Liver (tissue), 9 donors: ENCODE measurements around the gene XYLB. TPM values are rescaled to one million over a fixed set of nuclear protein-coding genes. Genes with fewer than 3 reads are reported as not detected.

Source experiments
- DNase-seq: peaks from one replicate; pipeline ENCODE4 v3.0.0-alpha.2; 2017; ENCODE audit warnings: low spot score
- H3K27ac ChIP-seq, 2 donors: one replicate each; pipeline ENCODE4 v1.7.0; 2013; ENCODE audit warnings: inconsistent platforms in 2 of 2, low read length in 2 of 2, control low read depth in 1 of 2, low read depth in 1 of 2, mild to moderate bottlenecking in 1 of 2
- H3K27me3 ChIP-seq, 4 donors: one replicate each; pipeline versions ENCODE4 v1.6.1 to v1.7.0; 2013; ENCODE audit warnings: low read length in 3 of 4, inconsistent platforms in 1 of 4, mild to moderate bottlenecking in 1 of 4, moderate library complexity in 1 of 4; ENCODE audit not compliant: control insufficient read depth in 4 of 4, insufficient read depth in 4 of 4
- H3K36me3 ChIP-seq, 4 donors: one replicate each; pipeline versions ENCODE4 v1.6.1 to v1.7.0; 2013; ENCODE audit warnings: low read length in 3 of 4, mild to moderate bottlenecking in 3 of 4, low read depth in 1 of 4, moderate library complexity in 1 of 4; ENCODE audit not compliant: control insufficient read depth in 4 of 4, insufficient read depth in 3 of 4
- H3K4me1 ChIP-seq, 4 donors: one replicate each; pipeline versions ENCODE4 v1.6.1 to v1.7.0; 2013; ENCODE audit warnings: low read length in 3 of 4, mild to moderate bottlenecking in 3 of 4, moderate library complexity in 1 of 4; ENCODE audit not compliant: control insufficient read depth in 4 of 4, insufficient read depth in 4 of 4
- H3K4me3 ChIP-seq, 3 donors: one replicate each; pipeline versions ENCODE4 v1.6.1 to v1.7.0; 2013; ENCODE audit warnings: low read length in 3 of 3, control low read depth in 1 of 3, low read depth in 1 of 3, mild to moderate bottlenecking in 1 of 3
- H3K9ac ChIP-seq, 2 donors: one replicate each; pipeline ENCODE4 v1.7.0; 2013; ENCODE audit warnings: low read length in 2 of 2, mild to moderate bottlenecking in 2 of 2, moderate library complexity in 2 of 2, control low read depth in 1 of 2, low read depth in 1 of 2
- H3K9me3 ChIP-seq, 4 donors: one replicate each; pipeline versions ENCODE4 v1.6.1 to v1.7.0; 2013; ENCODE audit warnings: low read length in 3 of 4; ENCODE audit not compliant: control insufficient read depth in 4 of 4
- FOXA1 ChIP-seq: IDR thresholded peaks from 2 replicates; pipeline ENCODE4 v1.6.1; 2016; ENCODE audit warnings: antibody characterized with exemption
- FOXA2 ChIP-seq: IDR thresholded peaks from 2 replicates; pipeline ENCODE4 v1.6.1; 2016; ENCODE audit warnings: antibody characterized with exemption
- GABPA ChIP-seq, 2 donors: IDR thresholded peaks in 1 of 2; conservative IDR thresholded peaks in 1 of 2; 2 replicates each; pipeline ENCODE4 v1.6.1; 2016; ENCODE audit warnings: antibody characterized with exemption in 2 of 2, mild to moderate bottlenecking in 1 of 2, moderate library complexity in 1 of 2
- HNF4A ChIP-seq, 2 donors: conservative IDR thresholded peaks; 2 replicates each; pipeline ENCODE4 v1.6.1; 2016; ENCODE audit warnings: antibody characterized with exemption in 2 of 2, mild to moderate bottlenecking in 2 of 2
- HNF4G ChIP-seq: IDR thresholded peaks from 2 replicates; pipeline ENCODE4 v1.6.1; 2016; ENCODE audit warnings: antibody characterized with exemption
- JUND ChIP-seq, 2 donors: IDR thresholded peaks; 2 replicates each; pipeline ENCODE4 v1.6.1; 2016; ENCODE audit warnings: antibody characterized with exemption in 2 of 2
- NR2F2 ChIP-seq: IDR thresholded peaks from 2 replicates; pipeline ENCODE4 v1.6.1; 2016; ENCODE audit warnings: antibody characterized with exemption
- RAD21 ChIP-seq, 2 donors: IDR thresholded peaks; 2 replicates each; pipeline ENCODE4 v1.6.1; 2016; ENCODE audit warnings: antibody characterized with exemption in 2 of 2, mild to moderate bottlenecking in 2 of 2
- SP1 ChIP-seq: IDR thresholded peaks from 2 replicates; pipeline ENCODE4 v1.6.1; 2018; ENCODE audit warnings: antibody characterized with exemption, mild to moderate bottlenecking
- TAF1 ChIP-seq: conservative IDR thresholded peaks from 2 replicates; pipeline ENCODE4 v1.6.1; 2016; ENCODE audit warnings: antibody characterized with exemption, mild to moderate bottlenecking
- YY1 ChIP-seq: IDR thresholded peaks from 2 replicates; pipeline ENCODE4 v1.6.1; 2016; ENCODE audit warnings: antibody characterized with exemption, mild to moderate bottlenecking
- WGBS: extraction: QIAGEN DNeasy Blood & Tissue Kit; methylation state at CpG from one replicate; pipeline ENCODE4 v1.1.7; 2013; 5-methylcytosine and 5-hydroxymethylcytosine counted together
- polyA plus RNA-seq, 2 donors: library from polyadenylated mRNA; stranded (reverse) in 1 of 2; unstranded in 1 of 2; fragments of 200-250 nt in 1 of 2; fragments of >200 nt in 1 of 2; fragmentation: Nextera tagmentation in 1 of 2; extraction: Ambion mirVana in 1 of 2; gene quantifications; one replicate each; pipeline versions ENCODE4 v1.2.1 to v1.2.3, GENCODE V29; 2013 to 2015
- total RNA-seq, 2 donors: library from RNA; depleted of rRNA; stranded (reverse); fragments of >200 nt; gene quantifications; one replicate each; pipeline ENCODE4 v1.2.3, GENCODE V29; 2014
- TF ChIP-seq, protein P1 (sequence below): IDR thresholded peaks from 2 replicates; pipeline ENCODE4 v1.6.1; 2016; ENCODE audit warnings: antibody characterized with exemption
- donor health status: healthy.
- donor health status: healthy.
- donor health status: healthy.
- donor health status: healthy.
- donor health status: healthy.

Gene XYLB
- total and polyA plus RNA-seq, 4 donors = 14.2 to 51.5 (median 18.0) TPM

- DNase-seq = no peak
- WGBS = 62% methylated on average over 5 of the region's 5 CpGs
- H3K9ac ChIP-seq = no peak overlapping the region
- H3K9me3 ChIP-seq = peaks cover 0 to 3% (median 1%) of the 10 kb centered on the region in 4 donors
- peaks cover 2 to 6% (median 2%) of the 10 kb centered on the region in 4 donors for H3K4me1 ChIP-seq
- H3K4me3 ChIP-seq = no peak overlapping the region
- no peaks in the 10 kb centered on the region for H3K27me3 ChIP-seq
- peaks cover 7 to 26% (median 15%) of the 10 kb centered on the region in 4 donors for H3K36me3 ChIP-seq
- no peak overlapping the region for H3K27ac ChIP-seq
- TF ChIP-seq TAF1 (no peak), FOXA2 (peak; percentile 69), NR2F2 (no peak), YY1 (no peak)
Measured at GRCh38 chr3:38387862-38388261, 41.3 kb downstream of the XYLB start.

- H3K27ac ChIP-seq = no peak overlapping the region
- H3K36me3 ChIP-seq = peaks cover 7 to 35% (median 25%) of the 10 kb centered on the region in 4 donors
- H3K9me3 ChIP-seq = no peaks in the 10 kb centered on the region
- no peak for DNase-seq
- H3K4me1 ChIP-seq = peaks cover 7 to 15% (median 13%) of the 10 kb centered on the region in 4 donors
- TF ChIP-seq, protein P1, sequence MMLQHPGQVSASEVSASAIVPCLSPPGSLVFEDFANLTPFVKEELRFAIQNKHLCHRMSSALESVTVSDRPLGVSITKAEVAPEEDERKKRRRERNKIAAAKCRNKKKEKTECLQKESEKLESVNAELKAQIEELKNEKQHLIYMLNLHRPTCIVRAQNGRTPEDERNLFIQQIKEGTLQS = peak; percentile 21
- TF ChIP-seq HNF4A (conservative IDR thresholded peaks at IDR 0.05) (peak; percentile 50 to 77), RAD21 (IDR thresholded peaks at IDR 0.05) (peak in 1 of 2 donors; percentile 9), SP1 (peak; percentile 58), NR2F2 (no peak)
- 50% methylated on average over 1 of the region's 1 CpG for WGBS
- no peaks in the 10 kb centered on the region for H3K27me3 ChIP-seq
- H3K4me3 ChIP-seq = no peak overlapping the region
- H3K9ac ChIP-seq = no peak overlapping the region
Measured at GRCh38 chr3:38392604-38393163, 46.1 kb downstream of the XYLB start.

GRCh38 chr3:38396239-38396638 lies 49.7 kb downstream of the XYLB start:
- H3K9ac ChIP-seq = no peak overlapping the region
- H3K4me1 ChIP-seq = peaks cover 7 to 15% (median 12%) of the 10 kb centered on the region in 4 donors
- H3K9me3 ChIP-seq = no peaks in the 10 kb centered on the region
- DNase-seq = no peak
- TF ChIP-seq FOXA1 = no peak
- no peak for TF ChIP-seq RAD21 (IDR thresholded peaks at IDR 0.05)
- no peak for TF ChIP-seq GABPA (IDR thresholded peaks at IDR 0.05 in 1 of 2, conservative IDR thresholded peaks at IDR 0.05 in 1 of 2)
- TF ChIP-seq NR2F2 = no peak
- TF ChIP-seq HNF4A (conservative IDR thresholded peaks at IDR 0.05) = no peak
- no peak for TF ChIP-seq JUND (IDR thresholded peaks at IDR 0.05)
- no peak overlapping the region for H3K4me3 ChIP-seq
- no peaks in the 10 kb centered on the region for H3K27me3 ChIP-seq
- H3K27ac ChIP-seq = no peak overlapping the region
- peaks cover under 1 to 56% (median 45%) of the 10 kb centered on the region in 4 donors for H3K36me3 ChIP-seq
- WGBS = 94% methylated on average over 2 of the region's 2 CpGs

- Histone ChIP-seq H3K4me1 (peaks cover 7 to 15% (median 12%) of the 10 kb centered on the region in 4 donors), H3K9me3 (no peaks in the 10 kb centered on the region), H3K4me3 (no peak overlapping the region), H3K27ac (peak overlapping the region in 1 of 2 donors; percentile 7), H3K27me3 (no peaks in the 10 kb centered on the region), H3K36me3 (peaks cover 0 to 57% (median 51%) of the 10 kb centered on the region in 4 donors), H3K9ac (no peak overlapping the region)
- no peak for TF ChIP-seq SP1
- TF ChIP-seq YY1 = no peak
- TF ChIP-seq HNF4A (conservative IDR thresholded peaks at IDR 0.05) = no peak
- TF ChIP-seq, protein P1 = no peak
- no peak for TF ChIP-seq HNF4G
- WGBS = 97% methylated on average over 5 of the region's 5 CpGs
- DNase-seq = no peak
Measured at GRCh38 chr3:38396861-38397260, 50.3 kb downstream of the XYLB start.
